Measurements from ENCODE around the gene FOXJ3. TPM values are rescaled to one million over a fixed set of nuclear protein-coding genes. Genes with fewer than 3 reads are reported as not detected.

The FOXJ3 gene
- total and polyA plus RNA-seq, 2 of the 8 experiments (the other 6 are each of a cell fraction or from before 2014, with no cell fraction given), result 48.6 to 51.9 TPM

DNA sequence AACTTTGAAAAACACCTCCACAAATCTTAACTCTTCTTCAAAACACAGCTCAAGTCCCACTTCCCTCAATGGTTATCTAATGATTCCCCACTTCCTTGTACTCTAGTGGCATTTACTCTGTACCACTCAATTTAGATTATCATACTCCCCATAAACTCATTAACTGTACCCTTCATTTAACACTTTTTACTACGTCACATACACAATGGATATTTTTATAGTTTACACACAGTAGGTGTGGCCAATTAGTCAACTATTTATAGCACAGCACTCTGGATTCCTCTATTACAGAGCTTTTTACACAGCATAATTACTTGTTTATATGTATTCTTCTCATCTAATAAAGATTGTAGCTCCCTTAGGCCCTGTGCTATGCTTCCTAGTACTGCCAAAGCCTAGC is 62.1 kb downstream of the FOXJ3 start:
- Histone ChIP-seq H3K27me3 (replicated peaks in 1 of 4; ENCODE audit: control insufficient read depth in 3 of 4, extremely low read depth in 1 of 4, insufficient read depth in 3 of 4, low read length in 3 of 4) (no peaks in the 10 kb centered on the region), H3K4me3 (ENCODE audit: extremely low read depth in 1 of 4, insufficient read depth in 2 of 4, low read depth in 3 of 4, low read length in 4 of 4) (no peak overlapping the region), H3K36me3 (ENCODE audit: control insufficient read depth in 2 of 4, insufficient read depth in 4 of 4, low read length in 3 of 4) (peaks cover 0 to 5% (median 2%) of the 10 kb centered on the region in 4 experiments; a peak in 3 of 8 replicates), H2BK120ac (replicated peaks; ENCODE audit: low read depth, low read length) (no peak overlapping the region), H2AFZ (ENCODE audit: low read length) (no peak overlapping the region), H3K14ac (ENCODE audit: insufficient read length) (no peak overlapping the region), H3K79me2 (ENCODE audit: control insufficient read depth in 1 of 2, insufficient read depth in 2 of 2, low read length in 2 of 2) (peaks cover 0 to 77% of the 10 kb centered on the region in 2 experiments; a peak in 2 of 4 replicates), H3K9me3 (ENCODE audit: insufficient read depth in 2 of 2, low read depth in 1 of 2, low read length in 1 of 2) (no peaks in the 10 kb centered on the region), H3K79me1 (ENCODE audit: low read depth, low read length) (peaks cover 7% of the 10 kb centered on the region; the same call in 1 of the 2 replicates), H2BK15ac (ENCODE audit: low read length) (no peak overlapping the region), H3K23me2 (ENCODE audit: low read depth, low read length) (no peaks in the 10 kb centered on the region; the same call in 1 of the 2 replicates), H2BK5ac (ENCODE audit: low read depth, low read length) (no peak overlapping the region), H3K4me2 (ENCODE audit: insufficient read depth in 1 of 2, low read depth in 2 of 2, low read length in 2 of 2) (no peak overlapping the region), H4K8ac (ENCODE audit: extremely low read depth, insufficient read depth, low read length) (no peak overlapping the region), H3K4ac (replicated peaks; ENCODE audit: insufficient read length, low read depth, low read length) (no peak overlapping the region), H3K27ac (ENCODE audit: low read depth, low read length) (no peak overlapping the region), H2AK5ac (ENCODE audit: low read depth, low read length) (no peak overlapping the region), H2BK12ac (ENCODE audit: low read depth, low read length) (no peak overlapping the region), H3K56ac (replicated peaks; ENCODE audit: insufficient read length, low read depth, low read length) (no peak overlapping the region), H3K9ac (replicated peaks in 1 of 4; ENCODE audit: extremely low read depth in 1 of 4, low read depth in 3 of 4, low read length in 3 of 4) (no peak overlapping the region), H3K4me1 (replicated peaks in 1 of 4; ENCODE audit: control insufficient read depth in 3 of 4, insufficient read depth in 4 of 4, low read length in 3 of 4) (0 out of 7 replicates have a peak, but pooled peaks cover 0 to 2% (median 0%) of the 10 kb centered on the region in 4 experiments), H3K23ac (ENCODE audit: insufficient read length) (no peak overlapping the region), H4K91ac (replicated peaks; ENCODE audit: insufficient read length, low read length) (no peak overlapping the region), H2BK20ac (ENCODE audit: low read length) (no peak overlapping the region), H3K18ac (ENCODE audit: extremely low read depth, low read length) (no peak overlapping the region), H4K20me1 (replicated peaks in 1 of 2; ENCODE audit: control insufficient read depth in 1 of 2, insufficient read depth in 2 of 2, low read length in 2 of 2) (peaks cover 5 to 7% of the 10 kb centered on the region in 2 experiments), H4K5ac (ENCODE audit: insufficient read length, low read depth, low read length) (no peak overlapping the region)
- FAIRE-seq (no peak), DNase-seq (ENCODE audit: low read depth in 1 of 2, low spot score in 2 of 2) (no peak)
- ChIA-PET CTCF (ENCODE audit: partially characterized antibody) (interaction anchor here (0.6 to 1.0 kb wide), 2 partner anchors 43 to 1795 kb away, joined by 3 read pairs; no protein-coding TSS in a partner anchor), POLR2A (ENCODE audit: partially characterized antibody) (no interaction called here)
- WGBS, 2 experiments (ENCODE audit: extremely low coverage in 1 of 2, insufficient coverage in 1 of 2, insufficient read length in 1 of 2, insufficient replicate concordance in 2 of 2, low coverage in 1 of 2, low lambda C conversion rate in 2 of 2, missing lambda C conversion rate in 1 of 2), result 88 to 100% methylated on average over 1 of the region's 1 CpG
- TF ChIP-seq RBBP5 (IDR thresholded peaks at IDR 0.05; ENCODE audit: borderline replicate concordance, low read depth, low read length), result no peak
- TF ChIP-seq POU5F1 (IDR thresholded peaks at IDR 0.05; ENCODE audit: low read depth, low read length), result no peak
- no peak for TF ChIP-seq TBP (IDR thresholded peaks at IDR 0.05; ENCODE audit: low read depth, low read length)
- TF ChIP-seq BACH1 (IDR thresholded peaks at IDR 0.05; ENCODE audit: low read length), result no peak
- no peak for TF ChIP-seq BCL11A (IDR thresholded peaks at IDR 0.05; ENCODE audit: low read depth in 2 of 2, low read length in 2 of 2)
- TF ChIP-seq RFX5 (IDR thresholded peaks at IDR 0.05; ENCODE audit: borderline replicate concordance, low read depth, low read length), result no peak
- no peak for TF ChIP-seq E2F6 (IDR thresholded peaks at IDR 0.05)
- no peak for TF ChIP-seq GTF2F1 (IDR thresholded peaks at IDR 0.05; ENCODE audit: borderline replicate concordance, low read depth, low read length)
- TF ChIP-seq, protein P1, sequence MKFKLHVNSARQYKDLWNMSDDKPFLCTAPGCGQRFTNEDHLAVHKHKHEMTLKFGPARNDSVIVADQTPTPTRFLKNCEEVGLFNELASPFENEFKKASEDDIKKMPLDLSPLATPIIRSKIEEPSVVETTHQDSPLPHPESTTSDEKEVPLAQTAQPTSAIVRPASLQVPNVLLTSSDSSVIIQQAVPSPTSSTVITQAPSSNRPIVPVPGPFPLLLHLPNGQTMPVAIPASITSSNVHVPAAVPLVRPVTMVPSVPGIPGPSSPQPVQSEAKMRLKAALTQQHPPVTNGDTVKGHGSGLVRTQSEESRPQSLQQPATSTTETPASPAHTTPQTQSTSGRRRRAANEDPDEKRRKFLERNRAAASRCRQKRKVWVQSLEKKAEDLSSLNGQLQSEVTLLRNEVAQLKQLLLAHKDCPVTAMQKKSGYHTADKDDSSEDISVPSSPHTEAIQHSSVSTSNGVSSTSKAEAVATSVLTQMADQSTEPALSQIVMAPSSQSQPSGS (IDR thresholded peaks at IDR 0.05; ENCODE audit: low read length), result no peak
- no peak for TF ChIP-seq GABPA (IDR thresholded peaks at IDR 0.05; ENCODE audit: borderline replicate concordance, insufficient read depth, low read length)
- no peak for TF ChIP-seq SAP30 (IDR thresholded peaks at IDR 0.05; ENCODE audit: insufficient read depth, insufficient replicate concordance, low read length)

Measured in H1 (cell line).